GDM1 (cell line): ENCODE measurements around the gene TMEM156.
"Not testable (repeated sequence)": the region's sequence is repeated elsewhere in the genome, so short reads cannot be mapped to it uniquely, and the experiment has no call there.

Source experiments
- DNase-seq: peaks from one replicate; lab custom pipeline; 2025; lab: John Stamatoyannopoulos, UW

The TMEM156 gene

GRCh38 chr4:38957893-38958292, 74.3 kb downstream of the TMEM156 start:
- DNase-seq: no peak

- DNase-seq: no peak
Observed at GRCh38 chr4:38957261-38957815, 74.9 kb downstream of the TMEM156 start.

GRCh38 chr4:38955957-38956356, 76.3 kb downstream of the TMEM156 start:
- no peak for DNase-seq

GRCh38 chr4:38954727-38955126, 77.5 kb downstream of the TMEM156 start:
- no peak for DNase-seq

GRCh38 chr4:38952017-38952416, 80.2 kb downstream of the TMEM156 start:
- no peak for DNase-seq

GRCh38 chr4:38951598-38951997, 80.6 kb downstream of the TMEM156 start:
- DNase-seq: no peak

GRCh38 chr4:38950734-38951133, 81.5 kb downstream of the TMEM156 start:
- DNase-seq: no peak

GRCh38 chr4:38950159-38950558, 82.0 kb downstream of the TMEM156 start:
- no peak for DNase-seq

GRCh38 chr4:38949411-38950051, 82.7 kb downstream of the TMEM156 start:
- no peak for DNase-seq

- DNase-seq: no peak
Observed at GRCh38 chr4:38948551-38948950, 83.7 kb downstream of the TMEM156 start.

- DNase-seq: peak; percentile 21
Observed at GRCh38 chr4:38946919-38947318, 85.3 kb downstream of the TMEM156 start.

GRCh38 chr4:38944440-38944839, 87.8 kb downstream of the TMEM156 start:
- DNase-seq: no peak

GRCh38 chr4:38943343-38943742, 88.9 kb downstream of the TMEM156 start:
- no peak for DNase-seq

GRCh38 chr4:38941906-38942305, 90.3 kb downstream of the TMEM156 start:
- not testable (repeated sequence) for DNase-seq

GRCh38 chr4:38940476-38940875, 91.7 kb downstream of the TMEM156 start:
- no peak for DNase-seq

- no peak for DNase-seq
Observed at GRCh38 chr4:38939165-38939564, 93.0 kb downstream of the TMEM156 start.

GRCh38 chr4:38935391-38936073, 96.7 kb downstream of the TMEM156 start:
- no peak for DNase-seq

- DNase-seq: no peak
Observed at GRCh38 chr4:38931125-38931524, 101.1 kb downstream of the TMEM156 start.

- no peak for DNase-seq
Observed at GRCh38 chr4:38930707-38931106, 101.5 kb downstream of the TMEM156 start.

GRCh38 chr4:38930204-38930603, 102.0 kb downstream of the TMEM156 start:
- DNase-seq: no peak

- DNase-seq: no peak
Observed at GRCh38 chr4:38928974-38929373, 103.2 kb downstream of the TMEM156 start.

GRCh38 chr4:38928568-38928967, 103.6 kb downstream of the TMEM156 start:
- no peak for DNase-seq

GRCh38 chr4:38926896-38927295, 105.3 kb downstream of the TMEM156 start:
- no peak for DNase-seq
